ENCODE measurements around the gene BLNK. TPM values are rescaled to one million over a fixed set of nuclear protein-coding genes. Genes with fewer than 3 reads are reported as not detected.

Gene BLNK
- total RNA-seq, 1 donor from 2014 or later: 11.2 TPM

DNA sequence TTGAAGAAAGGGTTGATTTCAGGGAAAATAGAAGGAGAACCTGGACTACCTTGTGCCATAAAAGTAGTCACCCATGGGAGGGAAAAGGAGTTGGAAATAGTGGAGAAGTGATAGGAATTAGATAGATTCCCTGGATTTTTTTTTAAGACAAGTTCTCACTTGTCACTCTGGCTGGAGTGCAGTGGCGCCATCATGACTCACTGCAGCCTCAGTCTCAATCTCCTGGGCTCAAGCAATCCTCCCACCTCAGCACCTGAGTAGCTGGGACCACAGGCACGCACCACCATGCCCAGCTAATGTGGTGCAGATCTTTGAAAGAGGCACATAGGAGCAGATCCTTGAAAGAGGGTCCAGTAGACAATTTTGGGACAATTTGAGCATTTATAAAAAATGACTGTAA lies 9.5 kb upstream of the BLNK start:
- no peak overlapping the region for H3K4me3 ChIP-seq
- H3K27ac ChIP-seq: no peak overlapping the region
- H3K27me3 ChIP-seq (ENCODE audit: low read depth): no peaks in the 10 kb centered on the region
- TF ChIP-seq CTCF (IDR thresholded peaks at IDR 0.05): no peak
- DNase-seq: no peak
- H3K9me3 ChIP-seq: no peaks in the 10 kb centered on the region
- no peaks in the 10 kb centered on the region for H3K36me3 ChIP-seq
- ATAC-seq: no peak
- intact Hi-C loops (cut with DNase I): no loop called here
- no peaks in the 10 kb centered on the region for H3K4me1 ChIP-seq

DNA sequence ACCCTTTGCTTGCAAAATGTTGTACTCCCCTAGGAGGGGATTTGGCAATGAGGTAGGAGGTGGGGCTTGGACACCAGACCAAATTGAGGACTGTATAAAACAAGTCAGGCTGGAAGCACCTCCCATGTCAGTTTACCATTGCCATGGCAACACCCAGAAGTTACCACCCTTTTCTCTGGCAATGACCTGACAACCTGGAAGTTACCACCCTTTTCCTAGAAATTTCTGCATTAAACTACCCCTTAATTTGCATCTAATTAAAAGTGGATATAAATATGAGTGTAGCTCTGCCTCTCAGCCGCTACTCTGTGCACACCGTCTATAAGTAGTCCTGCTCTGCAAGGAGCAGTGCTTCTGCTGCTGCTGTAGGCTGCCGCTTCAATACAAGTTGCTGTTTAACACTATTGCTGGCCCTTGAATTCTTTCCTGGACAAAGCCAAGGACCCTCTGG lies 7.8 kb upstream of the BLNK start:
- H3K36me3 ChIP-seq: no peaks in the 10 kb centered on the region
- TF ChIP-seq CTCF (IDR thresholded peaks at IDR 0.05): no peak
- DNase-seq: no peak
- no peak for ATAC-seq
- H3K4me3 ChIP-seq: no peak overlapping the region
- intact Hi-C loops (cut with DNase I): no loop called here
- H3K27ac ChIP-seq: no peak overlapping the region
- H3K4me1 ChIP-seq: no peaks in the 10 kb centered on the region
- H3K27me3 ChIP-seq (ENCODE audit: low read depth): no peaks in the 10 kb centered on the region
- H3K9me3 ChIP-seq: no peaks in the 10 kb centered on the region

GRCh38 chr10:96276831-96277230 lies 5.5 kb upstream of the BLNK start:
- peaks cover 15% of the 10 kb centered on the region for H3K4me1 ChIP-seq
- no peak for TF ChIP-seq CTCF (IDR thresholded peaks at IDR 0.05)
- H3K27ac ChIP-seq: no peak overlapping the region
- H3K36me3 ChIP-seq: no peaks in the 10 kb centered on the region
- no peaks in the 10 kb centered on the region for H3K9me3 ChIP-seq
- no peaks in the 10 kb centered on the region for H3K27me3 ChIP-seq (ENCODE audit: low read depth)
- DNase-seq (no peak), ATAC-seq (no peak)
- intact Hi-C loops (cut with DNase I): no loop called here
- no peak overlapping the region for H3K4me3 ChIP-seq

- Histone ChIP-seq H3K27ac (no peak overlapping the region), H3K4me3 (no peak overlapping the region), H3K4me1 (peaks cover 18% of the 10 kb centered on the region), H3K27me3 (ENCODE audit: low read depth) (no peaks in the 10 kb centered on the region), H3K9me3 (no peaks in the 10 kb centered on the region), H3K36me3 (no peaks in the 10 kb centered on the region)
- no peak for TF ChIP-seq CTCF (IDR thresholded peaks at IDR 0.05)
- ATAC-seq: no peak
- DNase-seq: no peak
- intact Hi-C loops (cut with DNase I): no loop called here
These were observed 5.1 kb upstream of the BLNK start for GRCh38 chr10:96276426-96276825.

DNA sequence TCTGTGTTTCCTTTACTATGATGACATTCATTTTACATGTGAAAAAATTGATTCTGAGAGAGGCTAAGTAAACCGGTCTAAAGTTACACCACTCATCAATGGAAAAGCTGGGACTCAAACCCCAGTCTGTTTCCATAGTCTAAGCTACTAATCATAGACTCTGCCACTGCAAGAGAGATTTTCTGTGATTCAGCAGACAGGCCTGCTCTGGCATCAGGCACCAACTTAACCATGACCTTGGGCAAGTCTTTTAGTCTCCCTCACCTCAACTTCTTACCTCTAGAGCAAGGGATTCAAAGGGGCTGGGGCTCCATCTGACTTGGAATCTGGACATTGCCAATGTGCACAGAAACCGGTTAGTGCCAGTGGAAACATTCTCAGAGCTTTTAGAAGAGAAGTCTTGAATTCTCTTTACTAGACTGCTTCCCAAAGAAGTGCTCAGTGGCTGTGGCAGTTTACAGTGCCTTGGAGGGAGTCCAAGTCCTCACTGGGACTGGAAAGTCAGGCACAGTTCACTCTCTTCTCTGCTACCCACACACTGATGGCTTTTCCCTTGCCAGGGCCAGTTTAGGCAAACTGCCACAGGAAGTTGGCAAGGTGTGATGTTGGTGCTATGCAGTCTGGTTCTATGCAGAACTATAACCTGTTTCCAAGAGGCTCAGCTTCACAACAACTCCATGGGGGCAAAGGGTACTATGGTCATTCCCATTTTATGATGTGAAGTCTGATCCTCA lies 4.5 kb upstream of the BLNK start:
- intact Hi-C loops (cut with DNase I): no loop called here
- Histone ChIP-seq H3K4me3 (no peak overlapping the region), H3K27me3 (ENCODE audit: low read depth) (no peaks in the 10 kb centered on the region), H3K27ac (no peak overlapping the region), H3K36me3 (no peaks in the 10 kb centered on the region), H3K9me3 (no peaks in the 10 kb centered on the region), H3K4me1 (peaks cover 18% of the 10 kb centered on the region)
- no peak for TF ChIP-seq CTCF (IDR thresholded peaks at IDR 0.05)
- peak; percentile 51 for DNase-seq
- ATAC-seq: peak; percentile 11 to 24

Data from lower lobe of right lung (tissue), 2 donors.